WTC11 (cell line): Measurements from ENCODE around the gene COPS6. TPM values are rescaled to one million over a fixed set of nuclear protein-coding genes. Genes with fewer than 3 reads are reported as not detected.

Experiments
- OVOL2 ChIP-seq: fragments of 250-450 bp; sonication (Bioruptor Pico); IDR thresholded peaks from 2 replicates; pipeline ENCODE4 v1.9.0; 2021; ENCODE audit warnings: mild to moderate bottlenecking, borderline replicate concordance
- RORB ChIP-seq: fragments of 250-450 bp; sonication (Bioruptor Pico); IDR thresholded peaks from 2 replicates; pipeline ENCODE4 v1.9.0; 2021; ENCODE audit warnings: mild to moderate bottlenecking
- microRNA-seq: library from miRNA; unstranded; fragments of <30 nt; microRNA quantifications from one replicate; pipeline ENCODE4 v1.2.0, GENCODE V29; 2022; ENCODE audit warnings: borderline number of aligned reads
- total RNA-seq: library from RNA; stranded (reverse); gene quantifications from 3 replicates; pipeline ENCODE4 v1.2.3, GENCODE V29; 2021
- TF ChIP-seq, protein P1 (sequence below): sonication (generic); formaldehyde crosslinking; IDR thresholded peaks from 2 replicates; pipeline ENCODE4 v1.8.0; 2022; ENCODE audit warnings: mild to moderate bottlenecking, missing genetic modification reagents
- TF ChIP-seq, protein P2 (sequence below): fragments of 250-450 bp; sonication (Bioruptor Pico); IDR thresholded peaks from 2 replicates; pipeline ENCODE4 v1.9.0; 2021; ENCODE audit warnings: mild to moderate bottlenecking, borderline replicate concordance

COPS6 gene
- total RNA-seq, 1 experiment from 2014 or later = 118 TPM

DNA sequence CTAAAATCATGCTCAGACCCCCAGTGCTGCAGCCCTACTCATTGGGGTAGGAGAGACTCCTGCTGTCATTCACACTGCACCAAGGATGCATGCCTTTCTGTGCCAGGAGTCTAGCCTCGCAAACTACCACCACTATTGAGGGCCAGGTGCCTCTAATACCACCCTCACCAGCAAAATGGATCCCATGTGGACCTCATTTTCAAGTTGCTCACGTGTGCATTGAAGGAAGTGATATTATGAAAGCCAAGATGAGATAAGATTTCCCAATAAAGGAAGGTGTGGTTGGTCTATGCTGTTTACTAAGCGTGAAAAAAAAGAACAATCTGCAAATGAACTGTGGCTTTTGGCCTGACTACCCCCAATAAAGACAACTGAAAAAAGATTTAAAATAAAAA is 52.8 kb downstream of the COPS6 start (continued):
- TF ChIP-seq, protein P1, sequence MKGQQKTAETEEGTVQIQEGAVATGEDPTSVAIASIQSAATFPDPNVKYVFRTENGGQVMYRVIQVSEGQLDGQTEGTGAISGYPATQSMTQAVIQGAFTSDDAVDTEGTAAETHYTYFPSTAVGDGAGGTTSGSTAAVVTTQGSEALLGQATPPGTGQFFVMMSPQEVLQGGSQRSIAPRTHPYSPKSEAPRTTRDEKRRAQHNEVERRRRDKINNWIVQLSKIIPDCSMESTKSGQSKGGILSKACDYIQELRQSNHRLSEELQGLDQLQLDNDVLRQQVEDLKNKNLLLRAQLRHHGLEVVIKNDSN (CRISPR knock-in tag) = no peak
- TF ChIP-seq OVOL2 (CRISPR knock-in tag) (no peak), RORB (no peak)
- TF ChIP-seq, protein P2, sequence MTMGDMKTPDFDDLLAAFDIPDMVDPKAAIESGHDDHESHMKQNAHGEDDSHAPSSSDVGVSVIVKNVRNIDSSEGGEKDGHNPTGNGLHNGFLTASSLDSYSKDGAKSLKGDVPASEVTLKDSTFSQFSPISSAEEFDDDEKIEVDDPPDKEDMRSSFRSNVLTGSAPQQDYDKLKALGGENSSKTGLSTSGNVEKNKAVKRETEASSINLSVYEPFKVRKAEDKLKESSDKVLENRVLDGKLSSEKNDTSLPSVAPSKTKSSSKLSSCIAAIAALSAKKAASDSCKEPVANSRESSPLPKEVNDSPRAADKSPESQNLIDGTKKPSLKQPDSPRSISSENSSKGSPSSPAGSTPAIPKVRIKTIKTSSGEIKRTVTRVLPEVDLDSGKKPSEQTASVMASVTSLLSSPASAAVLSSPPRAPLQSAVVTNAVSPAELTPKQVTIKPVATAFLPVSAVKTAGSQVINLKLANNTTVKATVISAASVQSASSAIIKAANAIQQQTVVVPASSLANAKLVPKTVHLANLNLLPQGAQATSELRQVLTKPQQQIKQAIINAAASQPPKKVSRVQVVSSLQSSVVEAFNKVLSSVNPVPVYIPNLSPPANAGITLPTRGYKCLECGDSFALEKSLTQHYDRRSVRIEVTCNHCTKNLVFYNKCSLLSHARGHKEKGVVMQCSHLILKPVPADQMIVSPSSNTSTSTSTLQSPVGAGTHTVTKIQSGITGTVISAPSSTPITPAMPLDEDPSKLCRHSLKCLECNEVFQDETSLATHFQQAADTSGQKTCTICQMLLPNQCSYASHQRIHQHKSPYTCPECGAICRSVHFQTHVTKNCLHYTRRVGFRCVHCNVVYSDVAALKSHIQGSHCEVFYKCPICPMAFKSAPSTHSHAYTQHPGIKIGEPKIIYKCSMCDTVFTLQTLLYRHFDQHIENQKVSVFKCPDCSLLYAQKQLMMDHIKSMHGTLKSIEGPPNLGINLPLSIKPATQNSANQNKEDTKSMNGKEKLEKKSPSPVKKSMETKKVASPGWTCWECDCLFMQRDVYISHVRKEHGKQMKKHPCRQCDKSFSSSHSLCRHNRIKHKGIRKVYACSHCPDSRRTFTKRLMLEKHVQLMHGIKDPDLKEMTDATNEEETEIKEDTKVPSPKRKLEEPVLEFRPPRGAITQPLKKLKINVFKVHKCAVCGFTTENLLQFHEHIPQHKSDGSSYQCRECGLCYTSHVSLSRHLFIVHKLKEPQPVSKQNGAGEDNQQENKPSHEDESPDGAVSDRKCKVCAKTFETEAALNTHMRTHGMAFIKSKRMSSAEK (CRISPR knock-in tag) = no peak

Small RNA genes lying within 50 kb of the gene (microRNA-seq; reads per million reads assigned to microRNA genes)
- gene MIR106B (487 reads per million, percentile 83 among the genes with 10 or more reads in this experiment), gene MIR25 (155 reads per million, percentile 70 among the genes with 10 or more reads in this experiment), gene MIR93 (7,379 reads per million, percentile 98 among the genes with 10 or more reads in this experiment)

Other genes with a start within 250 kb of the COPS6 start
- gene OR2AE1, start 211.9 kb upstream of the COPS6 start, total RNA-seq = 0.15 TPM in 1 of 3 replicates, not detected in the others
- gene TRIM4, start 169.4 kb upstream of the COPS6 start, total RNA-seq = 6.6 to 9.8 TPM (median 9.3 TPM) in 3 replicates
- 2.9 to 3.7 TPM (median 3.4 TPM) in 3 replicates for gene GJC3, start 159.3 kb upstream of the COPS6 start, total RNA-seq
- 1.6 to 2.7 TPM (median 1.8 TPM) in 3 replicates for gene AZGP1, start 112.9 kb upstream of the COPS6 start, total RNA-seq
- gene ZKSCAN1, start 73.4 kb upstream of the COPS6 start, total RNA-seq = 46.6 to 51.8 TPM (median 47.6 TPM) in 3 replicates
- 25.5 to 27.2 TPM (median 26.2 TPM) in 3 replicates for gene ZSCAN21, start 39.2 kb upstream of the COPS6 start, total RNA-seq
- gene ZNF3, start 7.2 kb upstream of the COPS6 start, total RNA-seq = 38.1 to 48.3 TPM (median 39.1 TPM) in 3 replicates
- 306 to 351 TPM (median 315 TPM) in 3 replicates for gene MCM7, start 12.4 kb downstream of the COPS6 start, total RNA-seq
- 16.9 to 18.0 TPM (median 17.4 TPM) in 3 replicates for gene AP4M1, start 12.7 kb downstream of the COPS6 start, total RNA-seq
- gene TAF6, start 30.4 kb downstream of the COPS6 start, total RNA-seq = 121 to 132 TPM (median 122 TPM) in 3 replicates
- 14.3 to 15.1 TPM (median 14.6 TPM) in 3 replicates for gene CNPY4, start 30.7 kb downstream of the COPS6 start, total RNA-seq
- 3.0 to 3.5 TPM (median 3.0 TPM) in 3 replicates for gene MBLAC1, start 38.0 kb downstream of the COPS6 start, total RNA-seq
- gene LAMTOR4, start 59.9 kb downstream of the COPS6 start, total RNA-seq = 199 to 235 TPM (median 227 TPM) in 3 replicates
- 25.0 to 28.0 TPM (median 25.1 TPM) in 3 replicates for gene TRAPPC14, start 69.8 kb downstream of the COPS6 start, total RNA-seq
- 8.1 to 10.3 TPM (median 8.9 TPM) in 3 replicates for gene GAL3ST4, start 79.6 kb downstream of the COPS6 start, total RNA-seq
- 52.1 to 63.9 TPM (median 63.0 TPM) in 3 replicates for gene GPC2, start 88.4 kb downstream of the COPS6 start, total RNA-seq
- gene STAG3, start 88.9 kb downstream of the COPS6 start, total RNA-seq = 5.2 to 7.6 TPM (median 5.5 TPM) in 3 replicates
- gene PVRIG, start 131.0 kb downstream of the COPS6 start, total RNA-seq = 0.37 to 0.55 TPM in 2 of 3 replicates, not detected in the other
- gene SPDYE3, start 218.7 kb downstream of the COPS6 start, total RNA-seq = not detected in 3 replicates